ENCODE data around the gene VAMP5. TPM values are rescaled to one million over a fixed set of nuclear protein-coding genes. Genes with fewer than 3 reads are reported as not detected.

VAMP5 gene
- total and polyA plus RNA-seq, 10 of the 15 experiments (the other 5 are each of a cell fraction or from before 2014, with no cell fraction given) = 3.8 to 52.7 (median 24.1) TPM

DNA sequence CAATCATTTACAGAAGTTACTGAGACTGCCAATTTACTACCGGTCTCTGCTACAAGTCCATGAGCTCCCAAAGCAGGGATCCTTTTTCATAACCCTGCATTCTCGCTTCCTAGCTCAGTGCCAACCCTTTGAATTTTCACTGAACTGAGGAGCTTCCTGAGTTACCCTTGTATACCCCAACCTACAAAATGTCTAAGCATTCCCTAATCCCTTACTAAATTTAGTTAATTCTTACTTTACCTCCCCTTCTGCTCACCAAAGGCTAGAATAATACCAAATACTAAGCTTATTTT, 35.7 kb upstream of the VAMP5 start:
- intact Hi-C loops (cut with micrococcal nuclease; ENCODE audit: unreplicated experiment) (no loop called here), in situ Hi-C loops (cut with MboI) (no loop called here)
- Histone ChIP-seq H3K4me1 (ENCODE audit: control insufficient read depth, insufficient read depth, low read length) (no peaks in the 10 kb centered on the region), H3K79me2 (ENCODE audit: control insufficient read depth, insufficient read depth, low read length) (no peaks in the 10 kb centered on the region), H3K27me3 (replicated peaks in 1 of 2; ENCODE audit: control insufficient read depth in 2 of 2, insufficient read depth in 2 of 2, low read length in 1 of 2) (no peaks in the 10 kb centered on the region), H3K9me3 (replicated peaks; ENCODE audit: control insufficient read depth, insufficient read depth, low read length) (no peaks in the 10 kb centered on the region), H3K4me2 (ENCODE audit: control insufficient read depth, insufficient read depth) (no peak overlapping the region), H3K27ac (ENCODE audit: control insufficient read depth, insufficient read depth) (no peak overlapping the region), H3K4me3 (no peak overlapping the region), H3K9ac (ENCODE audit: control insufficient read depth, insufficient read depth, low read length) (no peak overlapping the region), H3K36me3 (ENCODE audit: control insufficient read depth in 2 of 2, insufficient read depth in 2 of 2, low read length in 1 of 2) (peaks cover 8 to 26% of the 10 kb centered on the region in 2 experiments), H4K20me1 (ENCODE audit: control insufficient read depth, insufficient read depth) (no peaks in the 10 kb centered on the region), H2AFZ (ENCODE audit: control insufficient read depth, low read depth, low read length) (no peak overlapping the region)
- ATAC-seq = no peak
- SMC1A ChIA-PET (ENCODE audit: uncharacterized antibody, unreplicated experiment) = interaction anchor here (1.0 to 6.3 kb wide), 8 partner anchors 9 to 164 kb away, joined by 3 to 201 read pairs (median 4); partner anchors contain the start of genes MAT2A and SH2D6
- DNase-seq (ENCODE audit: low read depth, low spot score) = no peak
- CTCF ChIA-PET = interaction anchor here (0.5 to 10.4 kb wide), 7 partner anchors 8 to 1214 kb away, joined by 3 to 336 read pairs (median 4); partner anchors contain the start of genes MAT2A and SH2D6
- 94% methylated on average over 2 of the region's 2 CpGs for WGBS (ENCODE audit: insufficient coverage, insufficient replicate concordance, low lambda C conversion rate, missing lambda C conversion rate)
- POLR2A ChIA-PET = interaction anchor here (0.6 to 2.8 kb wide), 7 partner anchors 9 to 421 kb away, joined by 3 to 12 read pairs (median 5); partner anchors contain the start of genes GGCX, MAT2A and SH2D6
- FAIRE-seq = no peak
- RAD21 ChIA-PET (ENCODE audit: unreplicated experiment) = interaction anchor here (0.9 to 7.7 kb wide), 6 partner anchors 8 to 157 kb away, joined by 3 to 179 read pairs (median 3); partner anchors contain the start of genes GGCX and SH2D6
- no TSS peak for BruUV-seq (replicated peaks)
- TF ChIP-seq, protein P1, sequence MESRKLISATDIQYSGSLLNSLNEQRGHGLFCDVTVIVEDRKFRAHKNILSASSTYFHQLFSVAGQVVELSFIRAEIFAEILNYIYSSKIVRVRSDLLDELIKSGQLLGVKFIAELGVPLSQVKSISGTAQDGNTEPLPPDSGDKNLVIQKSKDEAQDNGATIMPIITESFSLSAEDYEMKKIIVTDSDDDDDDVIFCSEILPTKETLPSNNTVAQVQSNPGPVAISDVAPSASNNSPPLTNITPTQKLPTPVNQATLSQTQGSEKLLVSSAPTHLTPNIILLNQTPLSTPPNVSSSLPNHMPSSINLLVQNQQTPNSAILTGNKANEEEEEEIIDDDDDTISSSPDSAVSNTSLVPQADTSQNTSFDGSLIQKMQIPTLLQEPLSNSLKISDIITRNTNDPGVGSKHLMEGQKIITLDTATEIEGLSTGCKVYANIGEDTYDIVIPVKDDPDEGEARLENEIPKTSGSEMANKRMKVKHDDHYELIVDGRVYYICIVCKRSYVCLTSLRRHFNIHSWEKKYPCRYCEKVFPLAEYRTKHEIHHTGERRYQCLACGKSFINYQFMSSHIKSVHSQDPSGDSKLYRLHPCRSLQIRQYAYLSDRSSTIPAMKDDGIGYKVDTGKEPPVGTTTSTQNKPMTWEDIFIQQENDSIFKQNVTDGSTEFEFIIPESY (IDR thresholded peaks at IDR 0.05) = no peak
- TF ChIP-seq, protein P2, sequence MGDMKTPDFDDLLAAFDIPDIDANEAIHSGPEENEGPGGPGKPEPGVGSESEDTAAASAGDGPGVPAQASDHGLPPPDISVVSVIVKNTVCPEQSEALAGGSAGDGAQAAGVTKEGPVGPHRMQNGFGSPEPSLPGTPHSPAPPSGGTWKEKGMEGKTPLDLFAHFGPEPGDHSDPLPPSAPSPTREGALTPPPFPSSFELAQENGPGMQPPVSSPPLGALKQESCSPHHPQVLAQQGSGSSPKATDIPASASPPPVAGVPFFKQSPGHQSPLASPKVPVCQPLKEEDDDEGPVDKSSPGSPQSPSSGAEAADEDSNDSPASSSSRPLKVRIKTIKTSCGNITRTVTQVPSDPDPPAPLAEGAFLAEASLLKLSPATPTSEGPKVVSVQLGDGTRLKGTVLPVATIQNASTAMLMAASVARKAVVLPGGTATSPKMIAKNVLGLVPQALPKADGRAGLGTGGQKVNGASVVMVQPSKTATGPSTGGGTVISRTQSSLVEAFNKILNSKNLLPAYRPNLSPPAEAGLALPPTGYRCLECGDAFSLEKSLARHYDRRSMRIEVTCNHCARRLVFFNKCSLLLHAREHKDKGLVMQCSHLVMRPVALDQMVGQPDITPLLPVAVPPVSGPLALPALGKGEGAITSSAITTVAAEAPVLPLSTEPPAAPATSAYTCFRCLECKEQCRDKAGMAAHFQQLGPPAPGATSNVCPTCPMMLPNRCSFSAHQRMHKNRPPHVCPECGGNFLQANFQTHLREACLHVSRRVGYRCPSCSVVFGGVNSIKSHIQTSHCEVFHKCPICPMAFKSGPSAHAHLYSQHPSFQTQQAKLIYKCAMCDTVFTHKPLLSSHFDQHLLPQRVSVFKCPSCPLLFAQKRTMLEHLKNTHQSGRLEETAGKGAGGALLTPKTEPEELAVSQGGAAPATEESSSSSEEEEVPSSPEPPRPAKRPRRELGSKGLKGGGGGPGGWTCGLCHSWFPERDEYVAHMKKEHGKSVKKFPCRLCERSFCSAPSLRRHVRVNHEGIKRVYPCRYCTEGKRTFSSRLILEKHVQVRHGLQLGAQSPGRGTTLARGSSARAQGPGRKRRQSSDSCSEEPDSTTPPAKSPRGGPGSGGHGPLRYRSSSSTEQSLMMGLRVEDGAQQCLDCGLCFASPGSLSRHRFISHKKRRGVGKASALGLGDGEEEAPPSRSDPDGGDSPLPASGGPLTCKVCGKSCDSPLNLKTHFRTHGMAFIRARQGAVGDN (IDR thresholded peaks at IDR 0.05) = no peak
- no peak for TF ChIP-seq EZH2 (IDR thresholded peaks at IDR 0.05; ENCODE audit: borderline replicate concordance, control insufficient read depth, low read depth, low read length)
- no peak for TF ChIP-seq ZNF207 (IDR thresholded peaks at IDR 0.05; ENCODE audit: borderline replicate concordance)
- no peak for TF ChIP-seq SIN3A (IDR thresholded peaks at IDR 0.05; ENCODE audit: low read depth, low read length)
- TF ChIP-seq POU2F2 (IDR thresholded peaks at IDR 0.05; ENCODE audit: borderline replicate concordance, low read depth, low read length) = no peak
- TF ChIP-seq PML (IDR thresholded peaks at IDR 0.05; ENCODE audit: low read length) = no peak

Data from GM12878 (cell line).